ENCODE measurements around the gene TFR2. TPM values are rescaled to one million over a fixed set of nuclear protein-coding genes. Genes with fewer than 3 reads are reported as not detected.
"Not testable (repeated sequence)": the region's sequence is repeated elsewhere in the genome, so short reads cannot be mapped to it uniquely, and the experiment has no call there.

Gene TFR2
- total RNA-seq, 1 experiment from 2014 or later: 11.8 TPM

GRCh38 chr7:100670074-100670473, 28.7 kb upstream of the TFR2 start:
- no peak for DNase-seq (ENCODE audit: low read depth, low spot score)
- CTCF ChIA-PET: no interaction called here
- no peaks in the 10 kb centered on the region for H3K36me3 ChIP-seq (ENCODE audit: control insufficient read depth in 1 of 2, insufficient read depth in 2 of 2, low read length in 2 of 2)
- peaks cover 9% of the 10 kb centered on the region for H3K79me2 ChIP-seq (ENCODE audit: insufficient read depth, low read length)
- H2AFZ ChIP-seq (ENCODE audit: low read depth, low read length, poor library complexity, severe bottlenecking): no peak overlapping the region
- no peak overlapping the region for H3K4me3 ChIP-seq (replicated peaks in 1 of 2; ENCODE audit: low read depth in 1 of 2, low read length in 2 of 2)
- RAD21 ChIA-PET (ENCODE audit: low non-redundant PET in 1 of 2, low total read pairs in 2 of 2, uncharacterized antibody in 2 of 2, unreplicated experiment in 2 of 2): no interaction called here
- no peak overlapping the region for H3K9ac ChIP-seq (ENCODE audit: low read length)
- POLR2A ChIA-PET: no interaction called here
- ATAC-seq: no peak
- no peak overlapping the region for H3K27ac ChIP-seq (ENCODE audit: low read depth, low read length)
- intact Hi-C loops (cut with micrococcal nuclease): no loop called here
- no peaks in the 10 kb centered on the region for H3K9me3 ChIP-seq (ENCODE audit: control insufficient read depth in 1 of 2, insufficient read depth in 1 of 2, low read depth in 1 of 2, low read length in 2 of 2)
- no TSS peak for BruUV-seq (replicated peaks)
- no peaks in the 10 kb centered on the region for H4K20me1 ChIP-seq (ENCODE audit: insufficient read depth)
- H3K4me1 ChIP-seq (ENCODE audit: control insufficient read depth in 1 of 2, insufficient read depth in 2 of 2, low read length in 2 of 2): peaks cover 0 to 11% of the 10 kb centered on the region in 2 experiments; a peak in 1 of 4 replicates
- H3K9me2 ChIP-seq (ENCODE audit: insufficient read depth): no peaks in the 10 kb centered on the region
- H3K4me2 ChIP-seq (ENCODE audit: low read length): no peak overlapping the region
- TF ChIP-seq SIN3A (IDR thresholded peaks at IDR 0.05; ENCODE audit: low read depth) (no peak), ELF1 (IDR thresholded peaks at IDR 0.05; ENCODE audit: borderline replicate concordance, low read depth) (no peak), ZBTB33 (IDR thresholded peaks at IDR 0.05; ENCODE audit: extremely low read depth, insufficient replicate concordance, low read length) (no peak), ATF3 (IDR thresholded peaks at IDR 0.05) (no peak), SRF (IDR thresholded peaks at IDR 0.05; ENCODE audit: low read depth) (no peak)
- H3K27me3 ChIP-seq (ENCODE audit: insufficient read depth, low read length): no peaks in the 10 kb centered on the region

GRCh38 chr7:100669106-100669505, 27.8 kb upstream of the TFR2 start:
- H3K36me3 ChIP-seq (ENCODE audit: control insufficient read depth in 1 of 2, insufficient read depth in 2 of 2, low read length in 2 of 2); CTCF ChIA-PET; intact Hi-C loops (cut with micrococcal nuclease); H3K9me3 ChIP-seq (ENCODE audit: control insufficient read depth in 1 of 2, insufficient read depth in 1 of 2, low read depth in 1 of 2, low read length in 2 of 2); H3K9me2 ChIP-seq (ENCODE audit: insufficient read depth); BruUV-seq (replicated peaks); H3K4me3 ChIP-seq (replicated peaks in 1 of 2; ENCODE audit: low read depth in 1 of 2, low read length in 2 of 2); H3K79me2 ChIP-seq (ENCODE audit: insufficient read depth, low read length); H3K4me2 ChIP-seq (ENCODE audit: low read length); H4K20me1 ChIP-seq (ENCODE audit: insufficient read depth); ATAC-seq; H3K9ac ChIP-seq (ENCODE audit: low read length); POLR2A ChIA-PET; H3K27me3 ChIP-seq (ENCODE audit: insufficient read depth, low read length); H3K27ac ChIP-seq (ENCODE audit: low read depth, low read length); DNase-seq (ENCODE audit: low read depth, low spot score); RAD21 ChIA-PET (ENCODE audit: low non-redundant PET in 1 of 2, low total read pairs in 2 of 2, uncharacterized antibody in 2 of 2, unreplicated experiment in 2 of 2); H2AFZ ChIP-seq (ENCODE audit: low read depth, low read length, poor library complexity, severe bottlenecking): not testable (repeated sequence)
- peaks cover 0 to 11% of the 10 kb centered on the region in 2 experiments; a peak in 1 of 4 replicates for H3K4me1 ChIP-seq (ENCODE audit: control insufficient read depth in 1 of 2, insufficient read depth in 2 of 2, low read length in 2 of 2)

Measured in HCT116 (cell line).